GM18517 (cell line): ENCODE data around the gene GPS1.

Experiments used
- ATAC-seq: cut with Tn5 transposase; IDR thresholded peaks from one replicate; pipeline ENCODE4 v1.9.1; 2021; ENCODE audit warnings: mild to moderate bottlenecking, moderate library complexity; ENCODE audit not compliant: unreplicated experiment

Gene GPS1

GRCh38 chr17:82014432-82014831 is 37.3 kb upstream of the GPS1 start:
- no peak for ATAC-seq

DNA sequence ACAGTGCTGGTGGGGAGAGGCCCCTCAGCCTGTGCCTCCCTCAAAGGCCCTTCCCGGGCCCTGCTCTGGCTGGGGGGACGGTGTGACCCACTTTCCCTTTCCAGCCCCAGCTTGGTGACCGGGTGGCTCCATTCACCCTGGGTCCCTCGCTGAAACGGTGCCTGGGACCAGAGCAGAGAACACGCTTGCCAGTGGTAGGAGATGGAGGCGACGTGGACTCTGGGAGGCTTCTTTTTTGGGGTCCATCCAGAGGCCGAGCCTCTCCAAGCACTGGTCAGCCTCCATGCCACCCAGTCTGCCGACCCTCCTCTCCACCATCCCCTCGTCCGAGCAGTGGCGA is 36.8 kb upstream of the GPS1 start:
- no peak for ATAC-seq

DNA sequence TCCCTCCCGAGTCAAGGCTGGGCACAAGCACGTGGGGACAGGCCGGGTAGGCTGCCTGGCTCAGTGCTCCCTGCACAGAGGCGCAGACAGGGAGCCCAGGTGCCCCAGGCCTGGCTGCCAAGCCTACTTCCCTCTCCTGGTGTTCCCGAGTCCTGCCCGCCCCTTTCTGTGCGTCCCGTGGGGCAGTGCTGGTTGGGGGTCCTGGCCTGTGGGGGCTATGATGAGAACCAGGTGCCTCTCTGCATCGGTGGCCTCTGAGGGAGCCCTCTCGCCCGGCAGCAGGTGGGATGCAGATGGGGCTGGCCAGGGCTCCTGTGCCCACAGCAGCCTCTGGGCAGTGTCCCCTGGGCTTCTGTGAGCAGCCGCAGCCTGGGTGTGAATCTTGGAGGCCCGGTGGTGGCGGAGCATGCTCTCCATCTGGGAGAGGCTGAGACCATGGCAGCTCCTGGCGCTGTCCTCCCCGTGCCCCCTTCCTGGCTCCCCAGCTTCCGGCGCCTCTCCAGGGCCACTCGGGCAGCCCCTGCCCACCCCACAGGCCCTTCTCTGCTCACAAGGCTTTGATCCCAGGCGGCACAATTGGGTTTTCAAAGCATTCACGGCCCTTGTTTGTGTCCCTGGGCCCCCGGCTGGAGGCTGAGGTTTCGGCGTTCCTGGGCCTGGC is 36.3 kb upstream of the GPS1 start:
- no peak for ATAC-seq

DNA sequence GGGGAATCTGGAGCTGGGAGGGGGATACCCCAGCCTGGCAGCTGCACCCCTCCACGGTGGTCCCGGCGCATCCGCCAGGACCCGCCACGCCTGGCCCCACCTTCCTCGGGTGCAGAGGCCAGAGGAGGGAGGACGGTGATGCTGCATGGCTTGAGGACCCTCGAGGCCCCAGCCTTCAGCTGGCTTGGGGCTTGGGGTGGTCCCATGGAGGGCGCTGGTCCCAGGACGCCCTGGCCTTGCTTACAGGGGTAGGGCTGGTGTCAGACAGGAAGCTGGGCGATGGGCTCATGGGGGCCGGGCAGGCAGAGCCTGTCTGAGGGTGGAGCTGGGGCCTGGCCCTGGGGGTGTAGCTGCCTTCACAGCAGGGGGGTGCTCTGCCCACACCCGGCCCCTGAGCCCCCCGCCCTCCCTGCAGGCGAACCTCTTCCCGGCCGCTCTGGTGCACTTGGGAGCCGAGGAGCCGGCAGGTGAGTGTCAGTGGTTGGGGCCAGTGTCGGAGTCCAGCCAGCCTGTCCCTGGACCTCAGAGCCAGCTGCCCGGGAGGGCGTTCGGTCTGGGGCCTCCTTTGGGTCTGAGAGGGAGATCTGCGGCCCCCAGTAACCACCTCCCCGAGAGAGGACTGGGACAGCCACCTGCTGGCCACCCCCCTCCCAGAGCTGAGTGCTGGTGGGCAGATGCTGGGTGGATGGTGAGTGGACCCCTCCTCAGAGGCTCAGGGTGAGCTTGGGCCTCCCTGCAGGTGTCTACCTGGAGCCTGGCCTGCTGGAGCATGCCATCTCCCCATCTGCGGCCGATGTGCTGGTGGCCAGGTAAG is 35.4 kb upstream of the GPS1 start:
- no peak for ATAC-seq

- ATAC-seq = no peak
Observed at GRCh38 chr17:82016875-82017459, 34.7 kb upstream of the GPS1 start.

- no peak for ATAC-seq
Observed at GRCh38 chr17:82017612-82018151, 34.0 kb upstream of the GPS1 start.

DNA sequence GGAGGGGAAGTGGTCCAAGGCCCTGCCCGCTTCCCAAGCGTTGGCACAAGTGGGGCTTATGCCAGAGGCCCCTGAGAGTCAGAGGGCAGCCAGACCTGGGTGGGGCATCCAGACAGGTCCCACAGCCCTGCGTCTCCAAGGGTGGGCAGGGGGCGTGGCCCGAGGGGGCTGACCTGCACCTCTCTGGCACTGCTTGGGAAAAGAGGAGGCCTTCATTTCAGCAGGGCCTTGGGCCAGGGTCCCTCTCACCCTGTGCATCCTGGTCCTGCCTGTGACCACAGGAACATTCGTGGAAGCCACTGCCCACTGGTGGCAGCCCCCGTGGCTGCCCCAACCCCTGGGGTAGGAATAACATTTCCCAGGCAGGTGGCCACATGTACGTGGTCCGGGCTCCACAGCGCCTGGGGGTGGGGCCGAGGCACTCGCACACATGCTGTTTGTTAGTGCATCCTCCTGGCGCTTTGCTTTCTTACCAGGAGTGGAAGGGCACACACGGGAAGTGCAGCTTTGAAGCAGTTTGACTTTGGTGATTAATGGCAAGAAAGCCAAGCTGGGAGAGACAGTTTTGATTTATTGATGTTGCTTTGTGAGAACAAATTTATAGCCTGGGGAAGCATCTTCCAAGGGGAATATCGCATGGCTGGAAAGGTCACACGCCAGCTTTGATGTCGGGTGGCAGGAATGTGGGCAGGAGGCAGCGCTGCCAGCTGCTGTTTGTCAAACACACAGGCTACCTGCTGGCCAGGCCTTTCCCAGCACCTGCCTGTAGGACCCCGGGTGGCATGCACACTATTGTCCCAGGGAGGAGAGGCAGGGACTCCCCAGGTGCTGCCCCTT is 33.3 kb upstream of the GPS1 start:
- ATAC-seq = no peak

- no peak for ATAC-seq
Observed at GRCh38 chr17:82018989-82019689, 32.6 kb upstream of the GPS1 start.

- no peak for ATAC-seq
Observed at GRCh38 chr17:82019690-82020571, 31.8 kb upstream of the GPS1 start.

DNA sequence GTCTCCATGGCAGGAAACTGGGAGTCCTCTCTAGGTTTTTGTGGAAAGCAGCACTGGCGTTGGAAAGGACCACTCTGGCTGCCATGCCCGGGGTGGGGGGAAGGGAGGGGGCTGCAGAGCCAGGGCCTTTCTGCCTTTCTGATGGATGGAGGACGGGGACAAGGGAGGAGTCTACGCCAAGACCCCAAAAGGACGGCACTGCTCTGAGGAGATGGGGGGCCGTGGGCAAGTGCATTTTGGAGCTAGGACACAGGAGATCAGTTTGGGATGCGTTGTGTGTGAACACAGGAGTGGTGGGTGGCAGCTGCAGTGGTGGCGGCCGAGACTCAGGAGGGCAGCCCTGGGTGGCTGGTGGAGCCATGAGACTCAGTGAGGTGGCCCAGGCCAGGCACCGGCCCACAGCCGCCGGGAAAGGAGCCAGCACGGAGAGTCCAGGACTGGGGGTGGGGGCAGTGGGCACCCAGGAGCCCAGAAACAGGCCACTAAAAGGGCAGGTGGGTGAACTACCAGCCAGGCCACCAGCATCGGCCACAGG is 31.1 kb upstream of the GPS1 start:
- ATAC-seq = no peak

GRCh38 chr17:82021107-82021899 is 30.4 kb upstream of the GPS1 start:
- no peak for ATAC-seq

DNA sequence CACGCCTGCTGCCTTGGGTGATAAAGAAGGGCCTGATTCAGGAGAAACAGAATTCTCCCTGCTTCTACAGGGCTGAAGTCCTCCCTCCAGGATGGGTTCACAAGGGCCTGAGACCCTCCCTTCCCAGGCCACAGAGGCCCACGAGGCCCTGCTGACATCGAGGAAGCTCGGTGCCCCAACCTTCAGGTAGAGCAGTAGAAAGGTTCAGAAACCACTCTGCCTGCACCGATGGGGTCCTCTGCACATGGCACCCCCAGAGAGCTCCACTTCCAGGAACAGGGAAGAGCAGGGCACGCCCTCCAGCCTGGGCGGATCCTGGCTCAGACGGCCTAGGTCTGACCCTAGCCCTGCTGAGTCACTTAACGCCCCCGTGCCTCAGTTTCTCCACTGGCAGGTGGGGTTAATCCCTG is 29.8 kb upstream of the GPS1 start:
- no peak for ATAC-seq

- peak; percentile 14 for ATAC-seq
Observed at GRCh38 chr17:82022310-82022980, 29.3 kb upstream of the GPS1 start, which contains the start of gene CENPX. Gene CENPX, minus strand, starts transcription at chr17:82022878. Its CDS starts 17 bp downstream, at chr17:82022861.

GRCh38 chr17:82022981-82023446 is 28.7 kb upstream of the GPS1 start, which contains the start of gene LRRC45:
Gene LRRC45, plus strand, starts transcription at chr17:82023305. Its CDS starts 339 bp downstream, at chr17:82023644.
- peak; percentile 85 for ATAC-seq

DNA sequence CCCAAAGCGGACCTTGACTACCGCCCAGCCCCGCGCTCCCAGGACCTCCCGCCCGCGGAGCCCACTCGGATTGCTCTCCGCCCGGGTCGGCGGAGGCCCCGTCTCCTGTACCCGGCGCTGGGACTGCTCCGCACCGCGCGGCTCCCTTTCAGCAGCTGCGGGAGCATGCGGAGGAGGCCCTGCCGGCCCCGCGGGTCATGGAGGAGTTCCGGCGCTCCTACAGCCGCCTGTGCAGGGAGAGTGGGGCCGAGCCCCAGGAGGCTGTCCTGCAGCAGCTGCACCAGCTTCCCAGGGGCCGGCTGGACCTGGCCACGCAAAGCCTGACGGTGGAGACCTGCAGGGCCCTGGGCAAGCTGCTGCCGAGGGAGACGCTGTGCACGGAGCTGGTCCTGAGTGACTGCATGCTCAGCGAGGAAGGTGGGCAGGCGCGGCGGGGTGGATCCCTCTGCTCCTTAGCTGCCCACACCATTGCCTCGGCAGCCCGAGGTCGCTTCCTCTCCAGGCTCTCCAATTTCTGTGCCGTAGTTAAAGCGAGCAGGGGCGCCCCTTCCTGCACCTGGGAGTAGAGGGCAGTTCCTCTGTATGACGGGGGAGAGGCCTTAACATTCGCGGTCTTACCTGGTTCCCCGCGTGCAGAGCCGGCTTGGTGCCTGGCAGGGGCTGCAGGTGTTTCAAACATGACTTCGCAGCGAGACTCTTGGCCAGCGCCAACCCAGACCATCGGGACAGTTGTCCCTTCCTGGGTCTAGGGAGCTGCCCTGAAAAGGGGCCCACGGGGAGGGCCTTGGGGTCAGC is 28.1 kb upstream of the GPS1 start:
- ATAC-seq = peak; percentile 13

DNA sequence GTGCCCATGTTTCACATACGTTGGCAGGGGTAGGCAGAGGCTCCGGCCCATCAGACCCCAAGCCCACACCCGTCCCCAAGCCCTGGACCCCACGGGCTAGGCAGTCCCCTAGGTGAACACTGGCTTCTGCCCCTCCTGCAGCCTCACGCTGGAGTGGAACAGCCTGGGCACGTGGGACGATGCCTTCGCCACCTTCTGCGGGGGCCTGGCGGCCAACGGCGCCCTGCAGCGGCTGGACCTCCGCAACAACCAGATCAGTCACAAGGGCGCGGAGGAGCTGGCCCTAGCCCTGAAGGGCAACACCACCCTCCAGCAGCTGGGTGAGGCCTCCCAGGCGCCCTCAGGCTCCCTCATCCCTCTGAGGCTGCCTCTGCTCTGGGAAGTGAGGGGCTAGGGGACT is 26.8 kb upstream of the GPS1 start:
- no peak for ATAC-seq
